Right lobe of liver (tissue), 4 donors: ENCODE data around the gene ITPKB.

Source experiments
- CTCF ChIP-seq, 4 donors: fragments of 200-600 bp in 3 of 4; fragments of 450-650 bp in 1 of 4; IDR thresholded peaks; one replicate each; pipeline versions ENCODE4 v1.5.1 to v1.8.0; 2016 to 2022; ENCODE audit warnings: antibody characterized with exemption in 4 of 4, mild to moderate bottlenecking in 2 of 4
- POLR2A ChIP-seq: fragments of 450-650 bp; IDR thresholded peaks from one replicate; pipeline ENCODE4 v1.6.1; 2017; ENCODE audit warnings: antibody characterized with exemption, mild to moderate bottlenecking
- donor health status: DM: no; HTN: no; CAD: no.
- donor health status: DM: no; HTN: no; CAD: no.
- donor health status: DM: no; HTN: yes; CAD: no.

- TF ChIP-seq CTCF (IDR thresholded peaks at IDR 0.05) (no peak), POLR2A (no peak)
These were observed 12.6 kb upstream of the ITPKB start for GRCh38 chr1:226751703-226752102.
